ENCODE data around the gene TEKT5. TPM values are rescaled to one million over a fixed set of nuclear protein-coding genes. Genes with fewer than 3 reads are reported as not detected.
"Not testable (repeated sequence)": the region's sequence is repeated elsewhere in the genome, so short reads cannot be mapped to it uniquely, and the experiment has no call there.

TEKT5 gene
- total RNA-seq, 2 donors from 2014 or later: not detected

DNA sequence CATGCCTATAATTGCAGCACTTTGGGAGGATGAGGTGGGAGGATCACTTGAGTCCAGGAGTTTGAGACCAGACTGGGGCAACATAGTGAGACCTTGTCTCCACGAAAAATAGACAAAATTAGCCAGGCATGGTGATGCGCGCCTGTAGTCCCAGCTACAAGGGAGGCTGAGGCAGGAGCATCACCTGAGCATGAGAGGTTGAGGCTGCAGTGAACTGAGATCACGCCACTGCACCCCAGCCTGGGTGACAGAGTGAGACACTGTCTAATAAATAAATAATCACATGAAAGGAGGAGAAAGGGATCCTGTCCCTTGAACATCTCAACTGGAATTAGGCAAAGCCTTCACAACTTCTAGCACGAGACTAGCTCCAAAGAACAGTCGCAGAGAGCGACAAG is 53.2 kb downstream of the TEKT5 start:
- TF ChIP-seq, protein P1, sequence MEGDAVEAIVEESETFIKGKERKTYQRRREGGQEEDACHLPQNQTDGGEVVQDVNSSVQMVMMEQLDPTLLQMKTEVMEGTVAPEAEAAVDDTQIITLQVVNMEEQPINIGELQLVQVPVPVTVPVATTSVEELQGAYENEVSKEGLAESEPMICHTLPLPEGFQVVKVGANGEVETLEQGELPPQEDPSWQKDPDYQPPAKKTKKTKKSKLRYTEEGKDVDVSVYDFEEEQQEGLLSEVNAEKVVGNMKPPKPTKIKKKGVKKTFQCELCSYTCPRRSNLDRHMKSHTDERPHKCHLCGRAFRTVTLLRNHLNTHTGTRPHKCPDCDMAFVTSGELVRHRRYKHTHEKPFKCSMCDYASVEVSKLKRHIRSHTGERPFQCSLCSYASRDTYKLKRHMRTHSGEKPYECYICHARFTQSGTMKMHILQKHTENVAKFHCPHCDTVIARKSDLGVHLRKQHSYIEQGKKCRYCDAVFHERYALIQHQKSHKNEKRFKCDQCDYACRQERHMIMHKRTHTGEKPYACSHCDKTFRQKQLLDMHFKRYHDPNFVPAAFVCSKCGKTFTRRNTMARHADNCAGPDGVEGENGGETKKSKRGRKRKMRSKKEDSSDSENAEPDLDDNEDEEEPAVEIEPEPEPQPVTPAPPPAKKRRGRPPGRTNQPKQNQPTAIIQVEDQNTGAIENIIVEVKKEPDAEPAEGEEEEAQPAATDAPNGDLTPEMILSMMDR (IDR thresholded peaks at IDR 0.05): no peak
- no peaks in the 10 kb centered on the region for H3K4me1 ChIP-seq

DNA sequence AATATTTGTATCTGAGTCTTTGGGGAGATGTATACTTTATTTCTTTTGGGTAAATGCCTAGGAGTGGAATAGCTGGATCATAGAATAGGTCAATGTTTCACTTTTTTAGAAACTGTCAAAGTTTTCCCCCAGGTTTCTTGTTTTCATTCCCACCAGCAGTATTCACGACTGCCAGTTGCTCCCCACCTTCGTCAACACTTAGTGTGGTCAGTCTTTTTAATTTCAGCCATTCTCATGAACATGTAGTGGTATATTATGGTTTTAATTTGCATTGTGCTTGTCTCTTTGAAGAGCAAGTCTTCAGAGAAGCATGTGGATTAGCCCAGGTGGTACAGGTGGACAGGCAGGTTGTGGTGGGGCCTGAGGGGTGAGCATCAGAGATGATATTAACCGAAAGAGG is 53.8 kb downstream of the TEKT5 start:
- no peaks in the 10 kb centered on the region for H3K4me1 ChIP-seq
- H3K27ac ChIP-seq: no peak overlapping the region
- H3K9me3 ChIP-seq: no peaks in the 10 kb centered on the region
- H3K4me3 ChIP-seq: no peak overlapping the region
- no peaks in the 10 kb centered on the region for H3K27me3 ChIP-seq
- no peaks in the 10 kb centered on the region for H3K36me3 ChIP-seq
- TF ChIP-seq, protein P1 (IDR thresholded peaks at IDR 0.05): no peak
- no peak for DNase-seq (ENCODE audit: low spot score)

More for the DNA sequence above, 53.2 kb downstream of the TEKT5 start:
- Histone ChIP-seq H3K36me3 (no peaks in the 10 kb centered on the region), H3K4me3 (no peak overlapping the region), H3K27ac (no peak overlapping the region), H3K27me3 (no peaks in the 10 kb centered on the region), H3K9me3 (no peaks in the 10 kb centered on the region)
- DNase-seq (ENCODE audit: low spot score): no peak

DNA sequence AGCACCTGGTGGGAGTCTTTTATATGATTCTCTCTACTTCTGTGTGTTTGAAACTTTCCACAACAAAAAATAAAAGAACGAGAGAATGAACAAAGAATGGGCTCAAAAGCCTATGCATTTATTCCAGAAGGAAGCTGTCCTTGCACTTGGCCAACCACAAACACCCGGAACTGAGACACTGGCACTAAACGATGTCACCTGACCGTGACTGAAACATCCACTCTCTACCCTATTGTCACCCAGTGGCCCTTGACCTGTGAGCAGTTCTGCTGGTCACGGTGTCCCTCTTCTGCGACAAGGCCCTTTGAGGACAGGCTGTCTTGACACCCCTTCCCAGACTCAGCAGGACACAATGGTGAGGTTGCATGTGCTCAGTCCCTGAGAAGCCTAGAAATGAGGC is 56.6 kb downstream of the TEKT5 start:
- H3K27me3 ChIP-seq: no peaks in the 10 kb centered on the region
- H3K27ac ChIP-seq: no peak overlapping the region
- no peak overlapping the region for H3K4me3 ChIP-seq
- H3K36me3 ChIP-seq: no peaks in the 10 kb centered on the region
- DNase-seq (ENCODE audit: low spot score): no peak
- TF ChIP-seq, protein P1 (IDR thresholded peaks at IDR 0.05): no peak
- no peaks in the 10 kb centered on the region for H3K9me3 ChIP-seq
- no peaks in the 10 kb centered on the region for H3K4me1 ChIP-seq

DNA sequence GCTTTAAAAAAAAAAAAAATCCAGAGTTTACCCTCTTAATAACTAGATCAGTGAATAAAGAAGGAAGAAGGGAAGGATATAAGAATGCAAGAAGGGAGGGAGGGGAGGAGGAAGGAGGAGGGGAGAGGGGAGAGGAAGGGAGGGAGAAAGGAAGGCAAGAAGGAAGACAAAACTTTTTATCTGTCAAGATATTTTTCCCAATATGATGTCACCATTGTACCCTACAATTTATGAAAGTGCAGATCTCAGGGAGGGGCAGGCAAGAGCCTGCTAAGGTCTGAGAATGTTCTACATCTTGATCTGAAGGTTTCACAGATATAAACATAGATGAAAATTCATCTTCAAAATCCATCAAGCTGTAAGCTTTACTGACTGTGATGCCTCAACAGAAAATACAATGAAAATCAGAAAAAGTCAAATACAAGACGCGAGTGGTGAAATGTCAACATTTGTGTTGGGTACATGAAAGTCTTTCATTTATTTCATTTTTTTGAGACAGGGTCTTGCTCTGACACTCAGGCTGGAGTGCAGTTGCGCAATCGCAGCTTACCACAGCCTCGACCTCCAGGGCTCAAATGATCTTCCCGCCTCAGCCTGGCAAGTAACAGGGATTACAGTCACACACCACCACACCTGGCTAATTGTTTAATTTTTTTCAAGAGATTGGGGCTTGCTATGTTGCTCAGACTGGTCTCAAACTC is 57.2 kb downstream of the TEKT5 start:
- Histone ChIP-seq H3K36me3 (no peaks in the 10 kb centered on the region), H3K27ac (no peak overlapping the region), H3K9me3 (no peaks in the 10 kb centered on the region), H3K4me1 (no peaks in the 10 kb centered on the region), H3K4me3 (no peak overlapping the region), H3K27me3 (no peaks in the 10 kb centered on the region)
- DNase-seq (ENCODE audit: low spot score): no peak
- TF ChIP-seq, protein P1 (IDR thresholded peaks at IDR 0.05): no peak

DNA sequence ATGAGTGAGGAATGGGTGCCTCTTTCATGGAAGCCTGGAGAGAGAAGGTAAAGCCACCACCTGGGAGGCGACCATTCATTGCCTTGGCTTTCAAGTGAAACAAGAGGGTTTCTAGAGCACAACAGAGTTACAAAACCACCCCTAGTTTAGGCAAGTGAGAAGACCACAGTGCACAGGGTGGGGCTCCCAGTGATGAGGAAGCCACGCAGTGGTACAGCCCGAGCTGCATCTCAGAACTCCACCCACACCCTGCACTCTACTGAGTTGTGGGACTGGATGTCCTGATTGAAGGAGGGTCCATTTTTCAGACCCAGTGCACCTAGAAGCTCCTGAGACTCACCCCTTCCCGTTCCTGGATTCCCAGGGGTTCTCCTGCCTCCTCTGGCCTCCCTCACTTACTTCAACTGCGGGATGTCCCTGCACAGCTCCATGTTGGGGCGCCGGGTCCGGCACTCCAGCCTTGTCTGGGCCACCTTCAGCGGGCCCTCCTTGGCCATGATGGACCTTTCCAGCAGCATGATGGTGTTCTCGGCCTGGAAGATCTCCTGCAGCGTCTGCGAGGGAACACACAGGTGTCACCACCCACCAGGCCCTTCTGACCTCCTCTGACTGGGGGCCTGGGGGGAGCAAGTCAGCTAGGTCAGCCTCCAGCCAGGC is 59.2 kb downstream of the TEKT5 start:
- Histone ChIP-seq H3K4me1 (no peaks in the 10 kb centered on the region), H3K36me3 (no peaks in the 10 kb centered on the region), H3K27me3 (no peaks in the 10 kb centered on the region), H3K4me3 (no peak overlapping the region), H3K9me3 (no peaks in the 10 kb centered on the region), H3K27ac (no peak overlapping the region)
- TF ChIP-seq, protein P1 (IDR thresholded peaks at IDR 0.05): no peak
- DNase-seq (ENCODE audit: low spot score): no peak

DNA sequence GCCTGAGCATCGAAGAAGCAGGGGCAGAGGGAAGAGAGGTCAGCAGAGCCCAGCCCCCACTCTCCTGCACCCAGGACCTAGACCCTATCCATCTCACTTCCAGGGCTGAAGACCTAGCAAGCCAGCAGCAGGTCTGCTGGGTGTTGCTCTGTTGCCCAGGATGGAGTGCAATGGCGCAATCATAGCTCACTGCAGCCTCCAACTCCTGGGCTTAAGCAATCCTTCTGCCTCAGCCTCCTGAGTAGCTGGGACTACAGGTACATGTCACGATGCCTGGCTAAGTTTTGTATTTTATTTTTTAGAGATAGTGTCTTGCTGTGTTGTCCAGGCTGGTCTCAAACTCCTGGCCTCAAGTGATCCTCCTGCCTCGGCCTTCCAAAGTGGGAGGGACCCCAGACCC is 61.3 kb downstream of the TEKT5 start:
- H3K4me3 ChIP-seq; H3K27me3 ChIP-seq; H3K27ac ChIP-seq; H3K4me1 ChIP-seq; H3K36me3 ChIP-seq; H3K9me3 ChIP-seq; DNase-seq (ENCODE audit: low spot score): not testable (repeated sequence)
